CD4-positive, CD25-positive, alpha-beta regulatory T cell (primary cell): Measurements from ENCODE around the gene TLNRD1. TPM values are rescaled to one million over a fixed set of nuclear protein-coding genes. Genes with fewer than 3 reads are reported as not detected.

Experiments used
- ATAC-seq, 2 donors: fragments of 150-1000 bp; cut with Tn5 transposase; one replicate each; pipeline ENCODE4 v1.10.0; 2021; ENCODE audit warnings: low read depth in 2 of 2, moderate number of reproducible peaks in 2 of 2, moderate library complexity in 1 of 2
- DNase-seq, 3 donors: peaks; one replicate each; pipeline versions ENCODE4 v3.0.0 to v3.0.0-alpha.2; 2012 to 2022; ENCODE audit warnings: mixed read lengths in 1 of 3
- H3K27ac ChIP-seq: one replicate; pipeline ENCODE4 v1.7.0; 2013; ENCODE audit warnings: mild to moderate bottlenecking, low read length; ENCODE audit not compliant: insufficient read depth, poor library complexity, severe bottlenecking
- H3K27me3 ChIP-seq: one replicate; pipeline ENCODE4 v1.7.0; 2013; ENCODE audit warnings: low read length; ENCODE audit not compliant: control insufficient read depth, insufficient read depth
- H3K36me3 ChIP-seq: one replicate; pipeline ENCODE4 v1.7.0; 2013; ENCODE audit warnings: mild to moderate bottlenecking, low read length, moderate library complexity; ENCODE audit not compliant: control insufficient read depth, insufficient read depth
- H3K4me1 ChIP-seq: 2 replicates; pipeline ENCODE4 v1.7.0; 2013; ENCODE audit warnings: mild to moderate bottlenecking, low read length; ENCODE audit not compliant: insufficient read depth, control insufficient read depth, poor library complexity, severe bottlenecking
- H3K4me3 ChIP-seq: one replicate; pipeline ENCODE4 v1.7.0; 2013; ENCODE audit warnings: low read depth, mild to moderate bottlenecking, low read length, moderate library complexity
- H3K9me3 ChIP-seq, 2 experiments: 1 replicate in 1 of 2; 2 replicates in 1 of 2; pipeline ENCODE4 v1.7.0; 2013; ENCODE audit warnings: low read length in 2 of 2, mild to moderate bottlenecking in 1 of 2, moderate library complexity in 1 of 2; ENCODE audit not compliant: control insufficient read depth in 2 of 2
- H3K27ac Mint-ChIP-seq, 3 donors: one replicate each; pipeline ENCODE4 v1.8.0; 2020 to 2022; ENCODE audit warnings: mild to moderate bottlenecking in 3 of 3, mixed read lengths in 3 of 3, moderate library complexity in 2 of 3
- H3K27me3 Mint-ChIP-seq: one replicate; pipeline ENCODE4 v1.8.0; 2022; ENCODE audit warnings: mild to moderate bottlenecking, mixed read lengths
- H3K36me3 Mint-ChIP-seq: one replicate; pipeline ENCODE4 v1.8.0; 2020; ENCODE audit warnings: mixed read lengths
- H3K4me1 Mint-ChIP-seq, 4 donors: one replicate each; pipeline ENCODE4 v1.8.0; 2020 to 2022; ENCODE audit warnings: mixed read lengths in 4 of 4, mild to moderate bottlenecking in 1 of 4
- H3K4me3 Mint-ChIP-seq, 4 donors: one replicate each; pipeline ENCODE4 v1.8.0; 2020 to 2022; ENCODE audit warnings: mild to moderate bottlenecking in 4 of 4, mixed read lengths in 4 of 4, moderate library complexity in 3 of 4
- H3K9me3 Mint-ChIP-seq, 7 donors: one replicate each; pipeline ENCODE4 v1.8.0; 2020 to 2022; ENCODE audit warnings: mixed read lengths in 7 of 7, mild to moderate bottlenecking in 3 of 7, moderate library complexity in 2 of 7
- polyA plus RNA-seq, 4 donors: library from polyadenylated mRNA; unstranded; fragments of 300-500 nt; fragmentation: Illumina TruSeq; gene quantifications; one replicate each; pipeline ENCODE4 v1.2.3, GENCODE V29; 2021
- total RNA-seq: library from RNA; stranded (reverse); gene quantifications from one replicate; pipeline ENCODE4 v1.2.3, GENCODE V29; 2022

TLNRD1 gene
- total and polyA plus RNA-seq, 5 donors from 2014 or later = 3.1 to 17.7 (median 4.6) TPM

GRCh38 chr15:80970018-80970657, 30.6 kb upstream of the TLNRD1 start:
- Mint-ChIP-seq H3K4me1 (peaks cover 1 to 26% (median 20%) of the 10 kb centered on the region in 4 donors), H3K36me3 (peaks cover 18% of the 10 kb centered on the region), H3K27ac (peak overlapping the region; percentile 9 to 78 (median 19)), H3K4me3 (no peak overlapping the region), H3K27me3 (no peaks in the 10 kb centered on the region), H3K9me3 (no peaks in the 10 kb centered on the region)
- DNase-seq (peak; percentile 35 to 71 (median 67)), ATAC-seq (peak in 1 of 2 donors; percentile 62)
- H3K4me3 ChIP-seq = no peak overlapping the region
- no peaks in the 10 kb centered on the region for H3K27me3 ChIP-seq
- no peaks in the 10 kb centered on the region for H3K4me1 ChIP-seq
- H3K27ac ChIP-seq = no peak overlapping the region
- no peaks in the 10 kb centered on the region for H3K9me3 ChIP-seq
- H3K36me3 ChIP-seq = peaks cover 9% of the 10 kb centered on the region

GRCh38 chr15:80970658-80971057, 30.1 kb upstream of the TLNRD1 start:
- peaks cover 15% of the 10 kb centered on the region for H3K36me3 Mint-ChIP-seq
- peaks cover 9% of the 10 kb centered on the region for H3K36me3 ChIP-seq
- H3K27me3 Mint-ChIP-seq = no peaks in the 10 kb centered on the region
- no peak overlapping the region for H3K4me3 ChIP-seq
- H3K27me3 ChIP-seq = no peaks in the 10 kb centered on the region
- H3K4me1 Mint-ChIP-seq = peaks cover 7 to 31% (median 24%) of the 10 kb centered on the region in 4 donors
- ATAC-seq = no peak
- H3K9me3 ChIP-seq = no peaks in the 10 kb centered on the region
- peak overlapping the region in 2 of 3 donors; percentile 9 to 78 for H3K27ac Mint-ChIP-seq
- DNase-seq = no peak
- H3K27ac ChIP-seq = no peak overlapping the region
- H3K4me1 ChIP-seq = no peaks in the 10 kb centered on the region
- no peak overlapping the region for H3K4me3 Mint-ChIP-seq
- no peaks in the 10 kb centered on the region for H3K9me3 Mint-ChIP-seq

GRCh38 chr15:80971143-80971542, 29.6 kb upstream of the TLNRD1 start:
- H3K27me3 Mint-ChIP-seq = no peaks in the 10 kb centered on the region
- Histone ChIP-seq H3K27me3 (no peaks in the 10 kb centered on the region), H3K27ac (no peak overlapping the region), H3K4me3 (no peak overlapping the region), H3K36me3 (peaks cover 9% of the 10 kb centered on the region), H3K9me3 (no peaks in the 10 kb centered on the region), H3K4me1 (no peaks in the 10 kb centered on the region)
- H3K9me3 Mint-ChIP-seq = no peaks in the 10 kb centered on the region
- peaks cover 7 to 33% (median 25%) of the 10 kb centered on the region in 4 donors for H3K4me1 Mint-ChIP-seq
- peaks cover 17% of the 10 kb centered on the region for H3K36me3 Mint-ChIP-seq
- H3K4me3 Mint-ChIP-seq = no peak overlapping the region
- H3K27ac Mint-ChIP-seq = peak overlapping the region in 1 of 3 donors; percentile 67
- ATAC-seq (no peak), DNase-seq (no peak)

GRCh38 chr15:80972276-80972675, 28.4 kb upstream of the TLNRD1 start:
- H3K4me1 Mint-ChIP-seq = peaks cover 10 to 41% (median 31%) of the 10 kb centered on the region in 4 donors
- no peaks in the 10 kb centered on the region for H3K9me3 Mint-ChIP-seq
- peak overlapping the region in 1 of 3 donors; percentile 48 for H3K27ac Mint-ChIP-seq
- Histone ChIP-seq H3K4me3 (no peak overlapping the region), H3K9me3 (no peaks in the 10 kb centered on the region), H3K27me3 (no peaks in the 10 kb centered on the region), H3K36me3 (peaks cover 9% of the 10 kb centered on the region), H3K27ac (no peak overlapping the region), H3K4me1 (no peaks in the 10 kb centered on the region)
- no peak overlapping the region for H3K4me3 Mint-ChIP-seq
- ATAC-seq = no peak
- no peak for DNase-seq
- H3K36me3 Mint-ChIP-seq = peaks cover 17% of the 10 kb centered on the region
- no peaks in the 10 kb centered on the region for H3K27me3 Mint-ChIP-seq

- no peak overlapping the region for H3K4me3 ChIP-seq
- ATAC-seq (no peak), DNase-seq (no peak)
- H3K4me1 Mint-ChIP-seq = peaks cover 11 to 54% (median 40%) of the 10 kb centered on the region in 4 donors
- H3K4me3 Mint-ChIP-seq = no peak overlapping the region
- H3K27me3 ChIP-seq = no peaks in the 10 kb centered on the region
- H3K27ac ChIP-seq = no peak overlapping the region
- H3K27ac Mint-ChIP-seq = peak overlapping the region in 2 of 3 donors; percentile 40 to 42
- H3K36me3 ChIP-seq = peaks cover 22% of the 10 kb centered on the region
- peaks cover 32% of the 10 kb centered on the region for H3K36me3 Mint-ChIP-seq
- H3K9me3 Mint-ChIP-seq = no peaks in the 10 kb centered on the region
- no peaks in the 10 kb centered on the region for H3K4me1 ChIP-seq
- no peaks in the 10 kb centered on the region for H3K27me3 Mint-ChIP-seq
- no peaks in the 10 kb centered on the region for H3K9me3 ChIP-seq
Measured at GRCh38 chr15:80974914-80975313, 25.8 kb upstream of the TLNRD1 start.

GRCh38 chr15:80976851-80977250, 23.9 kb upstream of the TLNRD1 start:
- Mint-ChIP-seq H3K27me3 (no peaks in the 10 kb centered on the region), H3K27ac (peak overlapping the region in 2 of 3 donors; percentile 16 to 63), H3K4me1 (peaks cover 12 to 50% (median 34%) of the 10 kb centered on the region in 4 donors), H3K4me3 (no peak overlapping the region), H3K36me3 (peaks cover 36% of the 10 kb centered on the region), H3K9me3 (no peaks in the 10 kb centered on the region)
- no peaks in the 10 kb centered on the region for H3K4me1 ChIP-seq
- DNase-seq (no peak), ATAC-seq (no peak)
- H3K27ac ChIP-seq = no peak overlapping the region
- H3K9me3 ChIP-seq = no peaks in the 10 kb centered on the region
- no peaks in the 10 kb centered on the region for H3K27me3 ChIP-seq
- H3K4me3 ChIP-seq = no peak overlapping the region
- peaks cover 32% of the 10 kb centered on the region for H3K36me3 ChIP-seq

- Histone ChIP-seq H3K4me1 (no peaks in the 10 kb centered on the region), H3K27ac (no peak overlapping the region), H3K4me3 (no peak overlapping the region), H3K36me3 (peaks cover 39% of the 10 kb centered on the region), H3K9me3 (no peaks in the 10 kb centered on the region), H3K27me3 (no peaks in the 10 kb centered on the region)
- Mint-ChIP-seq H3K4me1 (peaks cover 19 to 56% (median 38%) of the 10 kb centered on the region in 4 donors), H3K36me3 (peaks cover 36% of the 10 kb centered on the region), H3K27ac (peak overlapping the region in 2 of 3 donors; percentile 63 to 82), H3K9me3 (no peaks in the 10 kb centered on the region), H3K27me3 (no peaks in the 10 kb centered on the region), H3K4me3 (no peak overlapping the region)
- peak in 2 of 3 donors; percentile 11 to 52 for DNase-seq
- ATAC-seq = peak; percentile 39 to 64
Measured at GRCh38 chr15:80977627-80978036, 23.1 kb upstream of the TLNRD1 start.
